PC-9 (cell line): Measurements from ENCODE around the gene SH3RF3. TPM values are rescaled to one million over a fixed set of nuclear protein-coding genes. Genes with fewer than 3 reads are reported as not detected.

Experiments used
- BruUV-seq: library from RNA; stranded (reverse); fragments of 400-500 nt; replicated peaks from 2 replicates; lab custom pipeline; 2021; lab: Mats Ljungman, UMichigan
- CTCF ChIA-PET: fragments of 300-600 bp; sonication (Branson Sonifier 250); formaldehyde crosslinking; loops from one replicate; lab custom pipeline; 2022; ENCODE audit warnings: antibody characterized with exemption; lab: Charles Lee
- POLR2A ChIA-PET: fragments of 300-600 bp; sonication (Branson Sonifier 250); formaldehyde crosslinking; loops from one replicate; lab custom pipeline; 2022; ENCODE audit warnings: antibody characterized with exemption; ENCODE audit not compliant: unreplicated experiment; lab: Charles Lee
- DNase-seq, 2 experiments: peaks; one replicate each; pipeline versions ENCODE4 v3.0.0 to v3.0.0-alpha.2; 2015 to 2022; ENCODE audit warnings: mixed read lengths in 1 of 2
- H2AFZ ChIP-seq: fragments of 200-600 bp; sonication (generic); 2 replicates; pipeline ENCODE4 v1.8.1; 2017; ENCODE audit warnings: antibody characterized with exemption
- H3F3A ChIP-seq: fragments of 200-600 bp; sonication (generic); 2 replicates; pipeline ENCODE4 v1.8.1; 2017; ENCODE audit warnings: antibody characterized with exemption, mild to moderate bottlenecking, low read depth; ENCODE audit not compliant: insufficient read depth
- H3K27ac ChIP-seq: fragments of 200-600 bp; sonication (generic); 2 replicates; pipeline ENCODE4 v1.6.1; 2016; ENCODE audit warnings: mixed run types
- H3K27me3 ChIP-seq: fragments of 200-600 bp; sonication (generic); 2 replicates; pipeline ENCODE4 v1.6.1; 2016; ENCODE audit warnings: low read depth, mixed run types; ENCODE audit not compliant: insufficient read depth
- H3K36me3 ChIP-seq: fragments of 200-600 bp; sonication (generic); 2 replicates; pipeline ENCODE4 v1.6.1; 2016; ENCODE audit warnings: low read depth, mixed run types
- H3K4me1 ChIP-seq: fragments of 200-600 bp; sonication (generic); replicated peaks from 2 replicates; pipeline ENCODE4 v1.6.1; 2016; ENCODE audit warnings: mixed run types; ENCODE audit not compliant: insufficient read depth
- H3K4me2 ChIP-seq: fragments of 200-600 bp; sonication (generic); 2 replicates; pipeline ENCODE4 v1.6.1; 2017; ENCODE audit warnings: mixed run types
- H3K4me3 ChIP-seq: fragments of 200-600 bp; sonication (generic); 2 replicates; pipeline ENCODE4 v1.6.1; 2016; ENCODE audit warnings: mixed run types
- H3K79me2 ChIP-seq: fragments of 200-600 bp; sonication (generic); 2 replicates; pipeline ENCODE4 v1.6.1; 2017; ENCODE audit warnings: low read depth, mixed run types
- H3K9me2 ChIP-seq: fragments of 200-600 bp; sonication (generic); 2 replicates; pipeline ENCODE4 v1.8.1; 2017; ENCODE audit warnings: mild to moderate bottlenecking; ENCODE audit not compliant: insufficient read depth
- H3K9me3 ChIP-seq: fragments of 200-600 bp; sonication (generic); 2 replicates; pipeline ENCODE4 v1.8.1; 2016; ENCODE audit warnings: low read depth; ENCODE audit not compliant: insufficient read depth
- H4K20me1 ChIP-seq: fragments of 200-600 bp; sonication (generic); 2 replicates; pipeline ENCODE4 v1.8.1; 2017; ENCODE audit not compliant: insufficient read depth
- CTCF ChIP-seq: fragments of 200-600 bp; sonication (generic); conservative IDR thresholded peaks from 2 replicates; pipeline ENCODE4 v1.6.1; 2017; ENCODE audit warnings: mixed run types, antibody characterized with exemption, mild to moderate bottlenecking, moderate library complexity
- EZH2 ChIP-seq: fragments of 200-600 bp; sonication (generic); IDR thresholded peaks from 2 replicates; pipeline ENCODE4 v1.8.0; 2017; ENCODE audit warnings: antibody characterized with exemption, low read depth
- intact Hi-C: fragments of 100-400 bp; cut with micrococcal nuclease; formaldehyde crosslinking; loops from one replicate; pipeline ENCODE4 v1.10.0; 2022; ENCODE audit not compliant: unreplicated experiment
- total RNA-seq: library from RNA; stranded (reverse); gene quantifications from 2 replicates; pipeline ENCODE4 v1.2.3, GENCODE V29; 2021

Gene SH3RF3
- total RNA-seq, 1 experiment from 2014 or later, result 6.1 TPM

GRCh38 chr2:109206569-109207146 lies 77.7 kb downstream of the SH3RF3 start:
- peaks cover 27% of the 10 kb centered on the region; the same call in 1 of the 2 replicates for H3F3A ChIP-seq
- H3K36me3 ChIP-seq, result no peaks in the 10 kb centered on the region
- ChIA-PET CTCF (no interaction called here), POLR2A (no interaction called here)
- no peak overlapping the region for H2AFZ ChIP-seq
- peaks cover 42% of the 10 kb centered on the region for H3K4me1 ChIP-seq
- H4K20me1 ChIP-seq, result 0 out of 2 replicates have a peak, but pooled peaks cover 4% of the 10 kb centered on the region
- H3K9me3 ChIP-seq, result no peaks in the 10 kb centered on the region
- no peak overlapping the region for H3K27ac ChIP-seq
- peaks cover 49% of the 10 kb centered on the region for H3K79me2 ChIP-seq
- DNase-seq, result no peak
- H3K27me3 ChIP-seq, result no peaks in the 10 kb centered on the region
- no TSS peak for BruUV-seq
- TF ChIP-seq EZH2 (no peak), CTCF (no peak)
- intact Hi-C loops, result no loop called here
- H3K9me2 ChIP-seq, result no peaks in the 10 kb centered on the region
- H3K4me2 ChIP-seq, result no peak overlapping the region
- no peak overlapping the region for H3K4me3 ChIP-seq

- H3K9me2 ChIP-seq, result no peaks in the 10 kb centered on the region
- 0 out of 2 replicates have a peak, but pooled peaks cover 4% of the 10 kb centered on the region for H4K20me1 ChIP-seq
- TF ChIP-seq EZH2 (no peak), CTCF (no peak)
- no peak overlapping the region for H3K4me2 ChIP-seq
- POLR2A ChIA-PET, result interaction anchor here (0.6 kb wide), 1 partner anchor 93 kb away, joined by 20 read pairs; no protein-coding TSS in a partner anchor
- peaks cover 54% of the 10 kb centered on the region for H3K79me2 ChIP-seq
- no peaks in the 10 kb centered on the region for H3K27me3 ChIP-seq
- H3F3A ChIP-seq, result peaks cover 27% of the 10 kb centered on the region; the same call in 1 of the 2 replicates
- H3K4me3 ChIP-seq, result no peak overlapping the region
- H3K4me1 ChIP-seq, result peaks cover 47% of the 10 kb centered on the region
- DNase-seq, result no peak
- intact Hi-C loops, result no loop called here
- no peak overlapping the region for H2AFZ ChIP-seq
- H3K36me3 ChIP-seq, result no peaks in the 10 kb centered on the region
- no peaks in the 10 kb centered on the region for H3K9me3 ChIP-seq
- BruUV-seq, result no TSS peak
- CTCF ChIA-PET, result interaction anchor here (0.6 kb wide), 1 partner anchor 80 kb away, joined by 5 read pairs; no protein-coding TSS in a partner anchor
- H3K27ac ChIP-seq, result no peak overlapping the region
Observed at GRCh38 chr2:109207176-109207575, 78.2 kb downstream of the SH3RF3 start.

GRCh38 chr2:109208071-109208950 lies 79.3 kb downstream of the SH3RF3 start:
- Histone ChIP-seq H4K20me1 (0 out of 2 replicates have a peak, but pooled peaks cover 4% of the 10 kb centered on the region), H3K36me3 (no peaks in the 10 kb centered on the region), H3K9me3 (no peaks in the 10 kb centered on the region), H3K9me2 (no peaks in the 10 kb centered on the region), H3K27ac (peak overlapping the region; percentile 55), H3K4me1 (peaks cover 59% of the 10 kb centered on the region), H3F3A (peaks cover 33% of the 10 kb centered on the region; the same call in 1 of the 2 replicates), H3K27me3 (no peaks in the 10 kb centered on the region), H2AFZ (no peak overlapping the region), H3K4me3 (no peak overlapping the region), H3K4me2 (peak overlapping the region; percentile 65), H3K79me2 (peaks cover 62% of the 10 kb centered on the region)
- no peak for DNase-seq
- TF ChIP-seq EZH2 (no peak), CTCF (0 out of 2 replicates have a peak, but pooled peaks have one; percentile 21)
- BruUV-seq, result no TSS peak
- intact Hi-C loops, result no loop called here
- CTCF ChIA-PET, result no interaction called here
- POLR2A ChIA-PET, result no interaction called here
